AG04450 (cell line): Measurements from ENCODE around the gene FUNDC2. TPM values are rescaled to one million over a fixed set of nuclear protein-coding genes. Genes with fewer than 3 reads are reported as not detected.
"Not testable (repeated sequence)": the region's sequence is repeated elsewhere in the genome, so short reads cannot be mapped to it uniquely, and the experiment has no call there.

ENCODE experiments used
- CTCF ChIA-PET: fragments of 300-600, 350-600 bp; formaldehyde crosslinking; extraction: SDS; loops from one replicate; lab custom pipeline; 2022; ENCODE audit warnings: antibody characterized with exemption, inconsistent platforms; lab: Charles Lee
- POLR2A ChIA-PET: fragments of 350-600 bp; formaldehyde crosslinking; extraction: SDS; loops from one replicate; lab custom pipeline; 2021; ENCODE audit warnings: antibody characterized with exemption, inconsistent platforms; lab: Yijun Ruan, JAX
- DNase-seq: peaks from one replicate; pipeline ENCODE4 v3.0.0-alpha.2; 2011; ENCODE audit warnings: low read depth, low spot score
- H3K27ac ChIP-seq: one replicate; pipeline ENCODE4 v1.5.1; 2012; ENCODE audit warnings: low read depth, low read length, control low read depth
- H3K27me3 ChIP-seq: one replicate; pipeline ENCODE4 v1.6.0; 2012; ENCODE audit warnings: low read length; ENCODE audit not compliant: control insufficient read depth, insufficient read depth
- H3K4me3 ChIP-seq: 2 replicates; pipeline ENCODE4 v1.5.1; 2011; ENCODE audit warnings: mild to moderate bottlenecking, low read depth, low read length, control low read depth
- H3K9me3 ChIP-seq: 2 replicates; pipeline ENCODE4 v1.5.1; 2012; ENCODE audit warnings: low read length; ENCODE audit not compliant: control insufficient read depth, insufficient read depth
- polyA plus RNA-seq: library from polyadenylated mRNA; depleted of rRNA; stranded (reverse); fragments of >200 nt; gene quantifications from 2 replicates; pipeline ENCODE4 v1.2.3, GENCODE V29; 2011
- TF ChIP-seq, protein P1 (sequence below): IDR thresholded peaks from 2 replicates; pipeline ENCODE4 v1.5.1; 2011; ENCODE audit warnings: low read depth, low read length, control low read depth, inconsistent platforms

Gene FUNDC2
- polyA plus RNA-seq, 1 experiment: 93.0 TPM

DNA sequence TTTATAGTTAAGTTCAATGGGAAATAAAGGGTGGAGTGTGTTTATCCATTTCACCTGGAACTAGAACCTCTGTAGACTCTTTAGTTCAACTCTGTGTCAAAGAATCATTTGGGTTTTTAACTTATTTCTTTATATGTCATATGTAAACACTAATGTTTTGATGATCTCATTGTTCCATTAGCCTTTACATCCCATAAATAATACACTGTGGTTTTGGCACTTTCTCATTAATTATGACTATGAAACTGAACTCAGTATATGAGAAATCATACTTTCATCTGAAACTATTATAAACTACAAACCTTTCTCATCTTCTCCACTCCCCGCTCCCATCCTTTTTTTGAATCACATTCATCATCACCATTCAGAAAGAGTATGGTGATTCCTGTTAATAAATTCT lies 35.2 kb upstream of the FUNDC2 start:
- H3K9me3 ChIP-seq: no peaks in the 10 kb centered on the region
- H3K4me3 ChIP-seq: no peak overlapping the region
- peaks cover 3% of the 10 kb centered on the region for H3K27me3 ChIP-seq
- TF ChIP-seq, protein P1, sequence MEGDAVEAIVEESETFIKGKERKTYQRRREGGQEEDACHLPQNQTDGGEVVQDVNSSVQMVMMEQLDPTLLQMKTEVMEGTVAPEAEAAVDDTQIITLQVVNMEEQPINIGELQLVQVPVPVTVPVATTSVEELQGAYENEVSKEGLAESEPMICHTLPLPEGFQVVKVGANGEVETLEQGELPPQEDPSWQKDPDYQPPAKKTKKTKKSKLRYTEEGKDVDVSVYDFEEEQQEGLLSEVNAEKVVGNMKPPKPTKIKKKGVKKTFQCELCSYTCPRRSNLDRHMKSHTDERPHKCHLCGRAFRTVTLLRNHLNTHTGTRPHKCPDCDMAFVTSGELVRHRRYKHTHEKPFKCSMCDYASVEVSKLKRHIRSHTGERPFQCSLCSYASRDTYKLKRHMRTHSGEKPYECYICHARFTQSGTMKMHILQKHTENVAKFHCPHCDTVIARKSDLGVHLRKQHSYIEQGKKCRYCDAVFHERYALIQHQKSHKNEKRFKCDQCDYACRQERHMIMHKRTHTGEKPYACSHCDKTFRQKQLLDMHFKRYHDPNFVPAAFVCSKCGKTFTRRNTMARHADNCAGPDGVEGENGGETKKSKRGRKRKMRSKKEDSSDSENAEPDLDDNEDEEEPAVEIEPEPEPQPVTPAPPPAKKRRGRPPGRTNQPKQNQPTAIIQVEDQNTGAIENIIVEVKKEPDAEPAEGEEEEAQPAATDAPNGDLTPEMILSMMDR: no peak
- ChIA-PET POLR2A (no interaction called here), CTCF (no interaction called here)
- H3K27ac ChIP-seq: no peak overlapping the region
- DNase-seq: no peak

GRCh38 chrX:154998204-154998880 lies 28.3 kb upstream of the FUNDC2 start:
- CTCF ChIA-PET: no interaction called here
- Histone ChIP-seq H3K9me3 (no peaks in the 10 kb centered on the region), H3K27me3 (no peaks in the 10 kb centered on the region), H3K27ac (no peak overlapping the region), H3K4me3 (no peak overlapping the region)
- TF ChIP-seq, protein P1: no peak
- DNase-seq: no peak
- POLR2A ChIA-PET: no interaction called here

DNA sequence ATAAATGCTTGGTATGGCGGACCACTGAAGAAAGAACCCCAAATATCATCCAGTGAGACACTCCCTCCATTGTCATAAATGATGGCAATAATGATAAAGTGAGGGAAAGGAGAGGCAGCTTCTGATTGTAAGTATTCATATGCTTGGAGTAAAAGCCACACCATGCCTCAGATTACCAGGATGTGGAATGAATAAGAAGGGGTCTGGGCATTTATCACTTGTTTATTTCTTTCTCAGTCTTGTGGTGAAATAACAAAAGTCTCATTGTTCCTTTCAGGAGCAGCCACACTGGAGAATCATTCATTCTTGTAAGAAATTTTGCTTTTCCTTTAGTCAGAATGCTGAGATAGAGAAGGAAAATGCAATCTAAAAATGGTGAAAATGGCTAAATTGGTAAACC lies 25.8 kb upstream of the FUNDC2 start:
- CTCF ChIA-PET: no interaction called here
- TF ChIP-seq, protein P1: no peak
- POLR2A ChIA-PET: no interaction called here

DNA sequence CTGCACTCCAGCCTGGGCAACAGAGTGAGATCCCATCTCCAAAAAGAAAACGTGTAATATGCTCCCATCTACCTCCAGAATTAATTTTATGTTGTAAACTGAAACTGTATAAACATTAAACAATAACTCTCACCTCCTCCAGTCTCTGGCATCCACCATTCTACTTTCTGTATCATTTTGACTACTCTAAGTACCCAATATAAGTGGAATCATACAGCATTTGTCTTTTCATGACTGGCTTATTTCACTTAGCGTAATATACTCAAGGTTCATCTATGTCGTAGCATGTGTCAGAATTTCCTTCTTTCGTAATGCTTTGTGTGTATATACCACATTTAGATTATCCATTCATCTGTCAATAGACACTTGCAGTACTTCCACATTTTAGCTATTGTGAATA lies 24.8 kb upstream of the FUNDC2 start:
- Histone ChIP-seq H3K9me3 (no peaks in the 10 kb centered on the region), H3K4me3 (no peak overlapping the region), H3K27me3 (no peaks in the 10 kb centered on the region), H3K27ac (no peak overlapping the region)
- POLR2A ChIA-PET: no interaction called here
- TF ChIP-seq, protein P1: no peak
- CTCF ChIA-PET: no interaction called here
- DNase-seq: no peak

More for the DNA sequence above, 25.8 kb upstream of the FUNDC2 start:
- Histone ChIP-seq H3K4me3 (no peak overlapping the region), H3K27me3 (no peaks in the 10 kb centered on the region), H3K9me3 (no peaks in the 10 kb centered on the region), H3K27ac (no peak overlapping the region)
- DNase-seq: no peak

DNA sequence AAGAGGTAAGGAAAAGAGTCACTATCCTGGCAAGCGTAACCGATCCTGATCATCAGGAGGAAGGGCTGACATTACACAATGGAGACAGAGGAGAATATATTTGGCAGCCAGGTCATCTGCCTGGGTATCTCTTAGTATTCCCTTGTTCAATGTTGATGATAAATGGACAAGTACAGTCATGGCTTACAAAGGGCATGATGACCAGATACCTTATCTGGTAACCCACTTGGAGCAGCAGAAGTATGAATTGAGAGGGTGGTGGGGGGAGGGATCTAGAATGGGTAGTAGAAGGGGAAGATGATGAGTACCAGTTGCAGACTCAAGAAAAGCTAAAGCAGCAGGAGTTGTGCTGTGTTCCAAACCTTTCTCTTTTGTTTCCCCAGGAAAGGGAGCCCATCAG lies 21.5 kb upstream of the FUNDC2 start:
- no peaks in the 10 kb centered on the region for H3K9me3 ChIP-seq
- POLR2A ChIA-PET: no interaction called here
- H3K27me3 ChIP-seq: no peaks in the 10 kb centered on the region
- H3K4me3 ChIP-seq: no peak overlapping the region
- CTCF ChIA-PET: no interaction called here
- TF ChIP-seq, protein P1: no peak
- H3K27ac ChIP-seq: no peak overlapping the region
- no peak for DNase-seq

GRCh38 chrX:155006379-155006778 lies 20.3 kb upstream of the FUNDC2 start:
- CTCF ChIA-PET, H3K27me3 ChIP-seq, H3K27ac ChIP-seq, POLR2A ChIA-PET, H3K4me3 ChIP-seq, H3K9me3 ChIP-seq, DNase-seq: not testable (repeated sequence)

DNA sequence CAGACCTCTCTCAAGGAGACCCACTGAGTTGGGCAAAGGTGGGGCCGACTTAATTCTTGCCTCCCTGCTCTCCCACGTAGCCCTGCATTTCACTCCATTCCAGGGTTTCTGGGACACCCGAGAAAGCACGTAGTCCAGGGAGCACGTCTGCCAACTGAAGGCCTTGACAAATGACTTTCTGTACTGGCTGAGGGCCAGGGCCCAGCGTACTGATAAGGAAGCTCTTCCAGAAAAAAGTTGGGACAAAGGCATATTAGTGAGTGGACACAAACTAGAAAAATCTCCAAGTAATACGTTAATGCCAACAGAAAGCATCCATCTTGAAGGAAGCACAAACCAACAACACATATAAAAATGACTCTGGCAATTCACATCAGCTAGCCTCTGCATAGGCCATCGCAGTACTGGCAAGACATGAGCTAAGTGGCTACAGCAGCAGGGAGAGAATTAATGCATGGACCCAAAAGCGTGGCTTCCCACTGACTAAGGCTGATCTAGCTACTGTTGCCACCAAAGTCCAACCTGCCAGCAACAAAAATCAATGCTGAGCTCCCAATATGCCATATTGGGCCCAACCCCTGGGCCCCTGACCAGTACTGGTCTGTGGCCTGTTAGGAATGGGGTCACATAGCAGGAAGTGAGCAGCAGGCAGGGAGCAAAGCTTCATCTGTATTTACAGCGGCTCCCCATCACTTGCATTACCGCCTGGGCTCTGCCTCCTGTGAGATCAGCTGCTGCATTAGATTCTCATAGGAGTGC lies 19.6 kb upstream of the FUNDC2 start:
- H3K9me3 ChIP-seq, H3K27ac ChIP-seq, DNase-seq, POLR2A ChIA-PET, H3K4me3 ChIP-seq, H3K27me3 ChIP-seq, CTCF ChIA-PET: not testable (repeated sequence)
